ENCODE measurements around the gene CBX5.
"Not testable (repeated sequence)": the region's sequence is repeated elsewhere in the genome, so short reads cannot be mapped to it uniquely, and the experiment has no call there.

The CBX5 gene

DNA sequence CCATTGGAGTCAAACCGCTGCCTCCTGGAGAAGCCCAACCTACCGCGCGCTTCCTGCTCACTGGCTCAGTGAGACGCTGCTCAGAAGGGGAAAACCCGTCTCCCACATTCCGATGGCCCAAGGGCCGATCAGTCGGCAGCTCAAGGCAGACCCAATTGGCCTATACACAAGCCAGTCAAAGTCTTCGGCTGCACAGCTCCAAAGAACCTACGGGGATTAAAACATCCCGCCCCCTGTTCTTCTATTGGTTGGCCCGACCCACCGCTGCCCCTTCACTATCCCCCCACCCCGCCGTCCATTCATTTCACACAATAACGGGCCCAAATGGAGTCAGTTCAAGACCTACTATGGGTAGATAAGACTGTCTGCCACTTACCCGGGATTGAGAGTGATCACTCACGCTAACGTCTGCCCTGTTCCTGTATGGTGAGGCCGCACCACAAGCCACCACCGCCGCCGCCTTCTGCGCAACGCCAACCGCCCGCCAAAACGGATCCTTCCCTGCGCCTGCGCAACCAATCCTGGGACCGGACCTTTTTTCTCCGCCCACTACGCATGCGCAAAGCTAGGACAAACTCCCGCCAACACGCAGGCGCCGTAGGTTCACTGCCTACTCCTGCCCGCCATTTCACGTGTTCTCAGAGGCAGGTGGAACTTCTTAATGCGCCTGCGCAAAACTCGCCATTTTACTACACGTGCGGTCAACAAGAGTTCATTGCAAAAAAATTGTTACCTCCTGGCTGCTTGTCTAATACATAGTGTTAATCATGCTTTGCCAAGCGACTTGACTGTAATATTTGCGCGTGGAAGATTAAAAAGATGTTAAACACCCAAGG is at the start of gene CBX5:
CBX5 (minus strand) TSS at position 491 of the 836 bp plus-strand sequence. CDS start 22,472 bp downstream, outside the sequence.
- DNase-seq (ENCODE audit: low read depth in 2 of 2), result peak; percentile 100

DNA sequence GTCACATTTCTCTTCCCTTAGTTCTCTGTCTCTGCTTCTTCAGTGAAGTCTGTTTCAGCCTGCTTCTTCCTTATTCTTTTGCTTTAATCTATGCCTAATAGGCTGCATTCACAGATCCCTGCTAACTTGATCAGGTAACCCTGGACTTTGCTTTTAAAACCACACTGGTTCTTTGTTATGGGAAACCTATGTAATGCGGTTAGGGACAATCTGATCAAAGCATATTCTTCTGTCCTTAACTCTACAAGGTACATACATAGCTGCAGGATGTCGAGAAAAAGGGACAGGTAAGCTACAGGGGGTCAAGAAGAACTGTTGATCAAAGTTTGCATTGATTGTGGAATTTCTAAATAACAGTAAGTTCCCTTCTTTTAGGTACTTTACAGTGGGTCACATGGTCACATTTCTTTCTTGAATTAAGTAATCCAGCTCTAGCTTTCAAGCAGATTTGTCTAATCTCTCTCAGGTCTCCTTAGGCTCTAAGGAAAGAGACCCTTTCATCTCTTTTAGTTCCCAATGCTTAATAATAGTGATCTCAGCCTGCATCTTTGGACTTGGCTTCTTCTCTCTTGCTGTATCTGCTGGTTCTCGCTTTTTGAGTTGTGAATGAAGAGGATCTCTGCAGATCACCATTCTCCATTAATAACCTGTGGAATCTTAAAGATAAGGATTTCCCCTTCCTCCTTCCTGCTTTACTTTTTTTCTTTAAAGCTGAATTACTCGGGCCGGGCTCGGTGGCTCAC is 48.8 kb upstream of the CBX5 start:
- no peak for DNase-seq (ENCODE audit: low read depth in 2 of 2)

DNA sequence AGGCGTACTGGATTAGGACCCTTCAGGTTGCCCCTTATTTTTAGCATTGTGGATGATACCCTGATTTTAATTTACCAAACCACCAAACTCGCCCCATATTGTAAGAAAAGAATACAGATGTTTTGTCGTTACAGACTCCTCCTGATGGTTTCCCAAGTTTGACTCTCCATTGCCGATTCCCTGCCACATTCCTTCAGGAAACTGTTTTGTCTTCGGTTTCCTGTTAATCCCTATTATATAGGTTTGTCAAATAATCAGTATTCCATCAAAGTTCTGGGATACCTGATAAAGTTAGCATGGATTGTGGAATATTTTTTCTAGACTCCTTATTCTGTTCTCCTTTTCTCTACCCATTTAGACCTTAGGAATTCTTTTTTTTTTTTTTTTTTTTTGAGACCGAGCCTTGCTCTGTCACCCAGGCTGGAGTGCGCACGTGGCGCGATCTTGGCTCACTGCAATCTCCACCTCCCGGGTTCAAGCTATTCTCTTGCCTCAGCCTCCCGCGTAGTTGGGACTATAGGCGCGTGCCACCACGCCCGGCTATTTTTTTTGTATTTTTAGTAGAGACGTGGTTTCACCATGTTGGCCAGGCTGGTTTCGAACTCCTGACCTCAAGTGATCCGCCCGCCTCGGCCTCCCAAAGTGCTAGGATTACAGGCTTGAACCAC is 45.7 kb upstream of the CBX5 start:
- DNase-seq (ENCODE audit: low read depth in 2 of 2), result not testable (repeated sequence)

DNA sequence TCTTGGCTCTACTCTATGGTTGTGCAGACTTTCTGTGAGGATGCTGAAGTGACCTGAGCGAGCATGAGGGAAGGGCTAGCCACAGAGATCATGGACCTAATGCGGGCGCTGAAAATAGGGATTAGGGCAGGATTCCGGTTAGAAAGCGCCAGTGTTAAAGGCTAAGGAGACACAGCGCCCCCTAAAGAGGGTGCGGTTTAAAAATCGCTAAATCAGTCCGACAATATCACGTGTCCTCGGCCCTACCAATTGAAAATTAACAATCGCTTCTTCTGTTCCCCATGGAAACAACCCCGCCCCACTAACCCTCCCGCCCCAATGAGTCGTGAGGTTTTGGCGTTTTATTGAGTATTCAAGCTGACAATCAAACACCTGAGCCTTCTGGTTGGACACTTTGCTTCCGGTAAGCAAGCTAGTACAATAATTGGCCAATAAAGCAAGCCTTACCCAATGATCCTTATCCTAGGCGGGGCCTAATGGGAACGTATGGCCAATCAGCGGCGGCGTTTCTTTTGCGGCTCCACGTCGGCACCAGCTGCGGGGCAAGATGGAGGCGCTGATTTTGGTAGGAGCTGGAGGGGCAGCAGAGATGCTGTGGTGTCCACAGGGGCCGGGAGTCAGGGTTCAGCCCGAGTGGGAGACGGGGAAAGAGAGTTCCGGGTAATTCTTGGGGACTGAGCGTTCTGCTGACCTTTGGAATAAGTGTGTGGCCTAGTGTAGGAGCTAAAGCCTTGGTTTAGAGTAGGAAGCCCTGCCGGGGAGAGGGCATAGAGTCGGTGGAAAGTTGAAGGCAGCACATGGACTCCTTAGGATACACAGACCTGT is 44.9 kb upstream of the CBX5 start, which contains the start of gene COPZ1:
COPZ1 (plus strand) TSS at position 515 of the 825 bp plus-strand sequence; CDS start at position 548, 33 bp downstream.
- DNase-seq (ENCODE audit: low read depth in 2 of 2), result peak; percentile 100

DNA sequence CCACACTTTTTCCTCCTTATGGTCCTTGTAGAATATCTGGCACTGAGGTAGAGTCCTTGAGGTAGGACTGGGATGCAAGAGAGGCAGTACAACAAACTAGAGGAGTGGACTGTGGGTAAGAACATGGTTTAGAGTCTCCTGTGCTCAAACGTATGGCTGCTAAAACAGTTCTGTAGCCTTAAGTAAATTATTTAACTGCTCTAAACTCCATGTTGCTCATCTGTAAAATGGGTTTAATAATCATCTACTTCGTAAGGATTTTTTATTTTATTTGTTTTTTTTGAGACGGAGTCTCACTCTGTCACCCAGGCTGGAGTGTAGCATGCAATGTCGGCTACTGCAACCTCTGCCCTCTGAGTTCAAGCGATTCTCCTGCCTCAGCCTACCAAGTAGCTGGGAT is 41.4 kb upstream of the CBX5 start:
- DNase-seq (ENCODE audit: low read depth in 2 of 2), result no peak

- DNase-seq (ENCODE audit: low read depth in 2 of 2), result not testable (repeated sequence)
Observed at GRCh38 chr12:54312309-54312708, 32.4 kb upstream of the CBX5 start.

DNA sequence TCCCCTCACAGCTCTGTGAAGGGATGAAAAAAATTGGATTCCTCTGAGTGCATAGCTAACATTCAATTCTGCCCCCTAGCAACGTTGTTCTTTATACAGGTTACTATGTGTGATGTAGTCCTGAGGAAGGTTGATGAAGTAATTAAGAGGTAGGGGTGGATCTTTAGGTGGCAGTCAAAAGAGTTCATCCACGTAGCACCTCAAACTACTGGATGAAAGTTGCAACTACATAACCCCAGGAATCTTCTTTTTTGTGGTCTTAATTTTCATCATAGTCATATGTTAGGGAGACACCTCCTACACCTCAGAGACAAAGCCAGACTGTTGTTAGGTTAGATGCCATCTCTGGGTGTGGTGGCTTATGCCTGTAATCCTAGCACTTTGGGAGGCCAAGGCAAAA is 31.1 kb upstream of the CBX5 start:
- DNase-seq (ENCODE audit: low read depth in 2 of 2), result no peak

DNA sequence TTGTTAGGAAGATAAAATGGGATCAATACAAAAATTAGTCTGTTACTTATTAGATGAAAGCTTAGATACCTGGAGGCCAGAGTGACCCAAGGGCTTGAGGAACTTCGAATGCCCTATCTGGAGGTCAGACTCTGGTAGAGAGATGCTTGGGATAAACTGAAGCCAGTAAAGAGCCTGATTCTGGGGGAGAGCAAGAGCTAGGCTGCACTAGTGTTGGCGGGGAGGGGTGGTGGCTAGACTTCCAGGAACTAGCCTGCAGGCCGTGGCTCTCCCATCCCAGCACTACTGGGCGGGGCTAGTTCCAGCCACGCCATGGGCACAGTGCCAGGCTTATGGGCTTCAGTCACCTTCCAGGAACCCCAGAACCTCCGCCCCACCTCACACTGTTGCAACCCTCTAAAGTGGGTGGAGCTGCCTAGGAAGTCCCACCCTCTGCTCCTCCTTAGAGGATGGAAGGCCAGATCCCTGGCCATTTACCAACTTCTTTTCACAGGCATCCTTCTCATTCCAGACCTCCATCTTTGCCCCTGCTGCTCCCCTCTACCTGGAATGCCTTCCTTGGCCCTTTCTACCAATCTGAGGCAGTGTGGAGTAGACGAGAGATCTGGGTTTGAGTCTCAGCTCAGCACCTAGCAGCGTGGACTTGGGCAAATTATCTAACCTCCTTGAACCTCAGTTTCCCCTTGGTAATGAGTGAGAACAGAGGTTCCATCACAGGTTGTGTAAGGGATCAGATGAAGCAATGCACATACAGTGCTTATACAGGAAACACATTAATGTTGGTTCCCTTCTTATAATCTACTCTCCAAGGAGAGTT is 27.2 kb upstream of the CBX5 start:
- no peak for DNase-seq (ENCODE audit: low read depth in 2 of 2)

DNA sequence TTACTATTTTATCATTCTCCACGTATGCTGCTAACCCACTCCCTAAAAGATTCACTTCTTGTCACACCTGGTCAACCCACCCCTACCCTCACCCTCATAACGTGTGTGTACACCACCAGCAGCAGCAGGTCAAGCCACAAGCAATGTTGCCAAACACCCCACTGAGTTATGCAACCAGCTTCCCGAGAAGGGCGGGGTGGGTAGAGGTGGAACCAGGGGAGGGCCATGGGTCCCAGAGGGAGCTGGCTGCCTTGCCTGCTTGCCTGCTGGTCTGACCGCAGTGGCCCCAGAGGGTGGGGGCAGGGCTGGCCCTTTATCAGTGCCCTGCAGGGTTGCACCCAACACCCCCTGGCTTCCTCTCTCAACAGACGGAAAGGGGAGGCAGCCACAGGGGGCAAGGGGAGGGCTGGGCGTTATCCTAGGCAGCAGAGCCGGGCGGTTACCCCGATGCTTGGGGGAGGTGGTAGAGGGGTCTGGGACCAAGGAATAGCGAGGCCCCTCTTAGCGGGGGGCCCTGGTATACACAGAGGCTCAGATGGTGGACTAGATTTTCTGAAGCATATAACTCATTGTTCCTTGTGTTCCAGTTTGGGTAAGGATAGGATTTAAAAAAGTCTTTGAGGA is 24.4 kb upstream of the CBX5 start:
- DNase-seq (ENCODE audit: low read depth in 2 of 2), result no peak

DNA sequence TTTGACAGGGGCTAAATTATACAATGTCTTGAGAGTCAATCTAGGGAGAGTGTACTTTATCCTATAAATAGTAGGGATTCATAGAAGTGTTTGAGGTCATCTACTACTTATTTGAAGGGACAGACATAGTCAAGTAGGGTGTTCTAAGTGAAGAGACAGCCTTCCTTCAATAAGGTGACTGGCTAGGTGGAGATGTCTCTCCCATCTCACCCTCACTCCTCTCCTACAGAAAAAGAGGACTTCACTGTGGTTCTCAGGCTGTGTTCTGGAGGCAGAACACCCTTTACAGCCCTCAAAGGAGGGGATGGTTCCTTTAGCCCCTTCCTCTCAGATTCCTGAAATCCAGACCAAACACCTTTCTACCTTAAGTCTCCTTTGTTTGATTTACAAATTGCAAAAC is 23.7 kb upstream of the CBX5 start:
- DNase-seq (ENCODE audit: low read depth in 2 of 2), result no peak

DNA sequence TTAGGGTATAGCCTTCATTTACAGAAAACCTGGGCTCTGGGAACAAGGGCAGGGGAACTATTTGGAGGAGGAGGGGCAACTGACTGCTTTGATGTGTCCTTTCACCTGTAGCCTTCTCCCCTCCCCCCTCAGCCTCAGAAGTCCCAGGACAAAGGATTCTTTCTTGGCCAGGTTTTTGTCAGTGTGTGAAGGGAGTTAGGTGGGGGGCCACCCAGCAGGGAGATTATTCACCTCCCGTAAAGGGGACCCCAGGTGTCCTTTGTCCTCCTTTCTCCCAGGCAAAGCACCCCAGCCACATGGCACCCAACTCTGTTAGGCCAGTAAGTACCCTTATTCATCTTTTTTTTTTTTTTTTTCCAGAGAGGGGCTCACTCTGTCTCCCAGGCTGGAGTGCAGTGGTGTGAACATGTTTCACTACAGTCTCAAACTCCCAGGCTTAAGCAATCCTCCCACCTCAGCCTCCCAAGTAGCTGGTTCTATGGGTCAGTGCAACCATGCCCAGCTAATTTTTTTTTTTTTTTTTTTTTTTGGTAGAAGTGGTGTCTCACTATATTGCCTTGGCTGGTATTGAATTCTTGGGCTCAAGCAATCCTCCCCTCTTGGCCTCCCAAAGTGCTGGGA is 21.6 kb upstream of the CBX5 start:
- DNase-seq (ENCODE audit: low read depth in 2 of 2), result no peak

DNA sequence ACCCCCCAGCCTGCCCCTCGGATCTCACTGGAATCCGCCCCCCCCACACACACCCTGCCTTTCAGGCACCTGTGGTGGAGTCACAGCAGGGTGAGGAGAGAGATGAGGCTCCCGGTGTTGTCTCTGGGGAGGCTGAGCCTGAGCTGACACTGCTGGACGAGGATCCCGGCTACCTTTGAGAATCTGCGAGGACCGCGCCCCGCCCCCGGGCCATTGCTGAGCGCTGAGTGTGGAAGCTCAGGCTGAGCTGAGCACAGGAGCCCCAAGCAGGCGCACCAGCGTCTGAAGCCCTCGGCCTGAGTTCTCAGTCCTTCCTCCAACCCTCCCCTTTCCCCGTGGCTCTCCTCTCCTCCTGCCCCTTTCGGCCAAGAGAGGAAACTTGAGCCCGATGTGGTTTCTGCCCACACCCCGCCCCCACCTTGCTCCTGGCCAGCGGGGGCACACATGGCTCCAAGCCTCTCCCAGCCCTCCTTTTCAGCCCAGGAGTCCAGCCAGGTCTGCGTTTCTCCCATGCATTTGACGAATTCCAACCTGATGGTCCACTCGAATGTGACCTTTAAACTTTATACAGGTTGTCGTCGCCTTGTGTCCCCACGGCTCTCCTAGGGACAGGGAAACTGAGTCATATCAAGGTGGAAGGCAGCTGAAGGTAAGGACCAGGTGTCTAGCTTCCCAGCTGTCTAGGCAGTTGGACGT is 21.0 kb upstream of the CBX5 start, which contains the start of gene NFE2:
NFE2 (minus strand) TSS at position 284 of the 696 bp plus-strand sequence. CDS start 5,767 bp downstream, outside the sequence.
- no peak for DNase-seq (ENCODE audit: low read depth in 2 of 2)

DNA sequence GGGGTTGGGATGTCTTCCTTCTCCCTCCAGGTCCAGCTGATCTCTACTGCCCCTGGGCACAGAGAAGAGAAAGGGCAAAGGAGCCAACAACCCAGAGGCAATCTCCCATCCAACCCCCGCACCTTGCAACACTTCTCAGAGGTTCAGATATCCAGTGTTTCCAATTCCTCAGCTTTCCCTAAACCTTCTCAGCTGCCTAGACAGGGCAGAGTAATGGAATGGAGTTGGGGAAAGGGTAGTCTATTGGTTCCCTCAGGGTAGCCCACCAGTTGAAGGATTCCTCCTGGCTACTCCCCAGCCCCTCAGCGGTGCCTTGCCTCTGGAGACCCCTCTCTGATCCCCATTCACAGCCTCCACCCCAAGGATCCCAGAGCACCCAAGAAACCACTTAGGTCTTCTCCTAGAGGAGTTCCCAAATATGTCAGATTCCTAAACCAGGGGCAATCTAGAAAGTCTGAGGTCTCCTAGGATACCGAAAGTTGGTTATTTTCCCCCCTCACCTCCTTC is 20.4 kb upstream of the CBX5 start:
- no peak for DNase-seq (ENCODE audit: low read depth in 2 of 2)

GRCh38 chr12:54299515-54300224 is 19.7 kb upstream of the CBX5 start:
- DNase-seq (ENCODE audit: low read depth in 2 of 2), result no peak

DNA sequence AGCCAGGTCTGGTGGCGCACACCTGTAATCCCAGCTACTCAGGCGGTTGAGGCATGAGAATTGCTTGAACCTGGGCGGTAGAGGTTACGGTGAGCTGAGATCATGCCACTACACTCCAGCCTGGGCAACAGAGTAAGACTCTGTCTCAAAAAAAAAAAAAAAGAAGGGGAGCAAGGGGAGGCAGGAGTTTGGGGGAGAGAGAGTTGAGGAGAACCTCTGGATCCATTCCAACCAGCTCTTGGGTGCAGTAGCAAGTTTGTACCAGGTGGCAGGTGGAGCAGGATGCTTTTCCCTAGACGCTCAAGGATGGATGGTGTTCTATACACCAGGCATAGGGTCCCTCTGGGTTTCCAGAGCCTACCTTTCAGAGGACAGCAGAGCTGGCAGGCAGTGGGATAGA is 19.0 kb upstream of the CBX5 start:
- no peak for DNase-seq (ENCODE audit: low read depth in 2 of 2)

GRCh38 chr12:54296393-54297099 is 16.6 kb upstream of the CBX5 start:
- no peak for DNase-seq (ENCODE audit: low read depth in 2 of 2)

DNA sequence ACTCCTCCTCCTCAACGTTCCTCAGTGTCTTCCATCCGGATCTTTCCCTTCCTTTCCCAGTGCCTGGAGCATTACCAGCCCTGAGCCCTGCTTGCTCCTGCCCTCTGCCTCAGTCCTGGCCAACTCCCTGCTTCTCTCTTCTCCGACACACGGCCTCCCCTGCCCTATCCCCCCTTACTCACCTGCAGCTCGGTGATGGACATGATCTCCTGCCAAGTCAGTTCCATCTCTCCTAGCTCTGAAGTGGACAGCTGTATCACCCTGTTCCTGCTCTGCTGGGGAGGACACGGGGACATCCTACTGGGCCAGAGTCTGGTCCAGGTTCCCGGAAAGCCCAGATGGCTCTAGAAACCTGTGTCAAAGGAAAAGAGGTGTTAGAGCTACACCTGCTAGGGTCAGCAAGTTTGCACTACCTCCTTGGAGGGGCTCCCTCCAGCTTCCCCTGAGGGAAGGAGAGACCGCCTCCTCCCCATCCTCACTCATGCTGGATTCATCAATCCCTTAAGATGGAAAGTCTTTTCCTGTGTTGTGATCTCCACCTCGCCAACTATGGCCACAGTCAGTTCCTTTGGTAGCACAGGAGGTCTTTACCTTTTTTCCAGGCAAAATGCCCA is 15.1 kb upstream of the CBX5 start:
- DNase-seq (ENCODE audit: low read depth in 2 of 2), result no peak
